ENCODE data around the gene FIGNL1.

Gene FIGNL1

GRCh38 chr7:50427518-50427917 lies 22.6 kb downstream of the FIGNL1 start:
- DNase-seq = no peak

DNA sequence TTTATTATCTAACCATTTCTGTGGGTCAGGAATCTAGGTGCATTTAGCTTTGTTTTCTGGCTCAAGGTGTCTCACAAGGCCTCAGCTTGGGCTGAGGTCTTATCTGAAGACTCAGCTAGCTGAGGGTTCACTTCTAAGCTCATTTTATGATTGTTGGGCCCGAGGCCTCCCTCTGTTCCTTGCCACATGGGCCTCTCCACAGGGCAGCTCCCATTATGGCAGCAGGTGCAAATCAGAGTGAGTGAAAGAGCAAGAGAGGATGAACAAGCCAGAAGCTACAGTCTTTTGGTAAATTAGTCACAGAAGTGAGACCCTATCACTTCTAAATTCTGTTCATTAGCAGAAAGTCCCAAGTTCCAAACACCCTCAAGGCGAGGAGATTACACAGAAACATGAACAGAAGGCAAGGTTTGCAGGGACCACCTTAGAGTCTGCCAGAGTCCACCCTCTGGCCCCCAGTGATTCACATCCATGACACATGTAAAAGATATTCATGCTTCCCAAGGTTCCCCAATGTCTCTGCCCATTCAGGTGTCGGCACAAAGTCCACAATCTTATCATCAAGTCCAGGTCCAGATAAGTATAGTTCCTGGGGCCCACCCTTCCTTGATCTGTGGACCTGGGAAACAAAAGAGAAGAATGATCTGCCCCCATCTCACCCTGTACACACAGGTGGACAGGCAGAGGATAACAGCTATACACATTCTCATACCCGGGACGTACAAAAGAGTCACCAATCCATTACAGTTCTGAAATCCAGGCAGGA lies 23.7 kb downstream of the FIGNL1 start:
- no peak for DNase-seq

GRCh38 chr7:50425318-50425717 lies 24.8 kb downstream of the FIGNL1 start:
- DNase-seq = no peak

DNA sequence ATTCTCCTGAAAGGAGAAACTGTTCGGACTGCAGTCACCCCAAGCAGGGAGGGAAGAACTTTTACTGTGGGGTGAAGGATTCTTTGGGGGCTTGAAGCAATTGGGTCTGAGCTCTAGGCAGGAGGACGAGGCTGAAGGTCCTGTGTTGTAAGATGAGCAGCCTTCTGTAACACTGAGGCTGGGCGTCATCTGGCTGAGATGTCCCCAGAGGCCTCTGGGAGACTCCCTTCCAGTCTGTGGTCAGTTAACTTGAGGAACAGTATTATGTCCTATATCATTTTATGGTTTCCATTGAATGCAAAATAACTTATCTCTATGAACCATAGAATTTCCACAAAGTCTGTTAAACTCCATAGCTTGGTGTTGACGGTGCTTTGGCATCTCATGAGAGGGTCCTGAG lies 26.3 kb downstream of the FIGNL1 start:
- DNase-seq = no peak

GRCh38 chr7:50422858-50423257 lies 27.3 kb downstream of the FIGNL1 start:
- DNase-seq = no peak

GRCh38 chr7:50421043-50421442 lies 29.1 kb downstream of the FIGNL1 start:
- no peak for DNase-seq

- no peak for DNase-seq
Observed at GRCh38 chr7:50418526-50419290, 31.4 kb downstream of the FIGNL1 start.

DNA sequence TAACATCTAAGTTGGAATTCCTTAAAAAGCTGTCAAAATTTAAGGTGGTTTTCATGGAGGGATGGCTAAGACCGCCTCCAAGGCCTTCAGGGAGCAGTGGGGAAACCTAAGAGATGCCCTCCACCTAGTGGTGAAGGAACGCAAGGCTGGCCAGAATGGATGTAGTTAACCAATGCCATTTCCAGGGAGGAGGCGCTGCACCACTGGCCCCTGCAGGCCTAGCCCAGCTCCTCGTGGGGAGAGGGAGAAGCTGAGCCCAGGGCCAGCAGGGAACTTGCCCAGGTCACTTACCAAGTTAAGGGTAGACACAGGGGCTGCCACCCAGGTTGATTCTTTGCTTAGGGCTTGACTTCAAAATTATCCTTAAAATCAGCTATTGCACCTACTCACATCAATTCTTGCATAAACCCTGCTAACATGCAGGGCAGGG lies 32.0 kb downstream of the FIGNL1 start:
- DNase-seq = peak; percentile 58

- DNase-seq = no peak
Observed at GRCh38 chr7:50416527-50417182, 33.5 kb downstream of the FIGNL1 start.

GRCh38 chr7:50415844-50416364 lies 34.2 kb downstream of the FIGNL1 start:
- no peak for DNase-seq

DNA sequence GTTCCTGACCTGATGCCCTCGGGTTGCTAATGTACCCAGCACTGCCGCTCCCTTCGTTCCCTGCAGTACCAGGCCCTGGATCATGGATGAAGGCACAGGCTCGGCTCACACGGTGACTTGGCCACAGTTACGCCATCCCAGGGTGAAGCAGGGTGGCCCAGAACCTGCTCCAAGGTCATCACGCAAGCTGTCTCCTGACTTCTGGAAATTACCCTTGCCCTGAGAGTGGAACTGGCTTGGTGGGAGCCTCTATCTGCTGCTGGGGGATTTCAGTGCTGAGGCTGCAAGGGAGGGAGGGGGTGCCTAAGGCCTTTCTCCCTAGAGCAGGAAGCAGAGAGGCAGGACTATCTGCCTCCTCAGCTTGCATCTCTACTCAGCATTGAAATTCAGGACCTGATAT lies 36.6 kb downstream of the FIGNL1 start:
- no peak for DNase-seq

DNA sequence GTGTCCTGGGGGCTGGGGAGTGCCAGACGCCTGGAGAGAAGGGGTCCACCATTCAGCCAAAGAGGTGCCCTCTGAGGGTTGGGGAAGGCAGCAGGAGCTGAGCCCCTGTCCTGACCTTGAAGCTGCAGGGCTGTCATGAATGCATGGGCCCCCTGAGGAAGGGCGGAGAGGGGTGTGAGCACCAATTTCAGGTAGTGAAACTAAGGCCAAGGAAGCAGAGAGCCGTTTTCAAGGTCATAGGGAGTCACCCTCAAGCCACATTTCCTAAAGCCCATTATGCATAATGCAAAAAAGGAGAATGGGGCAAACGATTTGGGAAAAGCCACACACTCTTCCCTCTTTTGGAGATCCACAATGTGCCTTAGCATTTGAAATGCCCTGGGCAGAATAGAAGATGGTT lies 37.2 kb downstream of the FIGNL1 start:
- no peak for DNase-seq

DNA sequence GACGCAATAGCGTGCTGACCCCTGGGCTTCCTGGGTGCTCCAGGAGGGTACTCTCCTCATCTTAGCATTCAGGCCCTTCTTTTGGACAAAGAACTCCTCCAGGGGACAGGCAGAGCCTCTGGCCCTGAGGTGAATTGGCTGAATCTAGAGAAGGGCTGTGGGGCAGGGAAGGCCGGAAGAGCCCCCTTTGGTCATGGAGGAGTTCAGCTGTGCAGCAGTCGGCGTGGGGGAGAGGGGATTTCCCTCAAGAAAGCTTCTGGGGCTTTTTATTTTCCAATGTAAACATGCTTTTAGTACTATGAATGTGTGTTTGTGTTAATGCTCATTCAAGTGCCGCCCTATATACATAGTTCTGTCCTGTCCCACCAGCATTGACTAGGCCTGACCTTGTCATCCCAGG lies 38.8 kb downstream of the FIGNL1 start:
- DNase-seq = no peak

DNA sequence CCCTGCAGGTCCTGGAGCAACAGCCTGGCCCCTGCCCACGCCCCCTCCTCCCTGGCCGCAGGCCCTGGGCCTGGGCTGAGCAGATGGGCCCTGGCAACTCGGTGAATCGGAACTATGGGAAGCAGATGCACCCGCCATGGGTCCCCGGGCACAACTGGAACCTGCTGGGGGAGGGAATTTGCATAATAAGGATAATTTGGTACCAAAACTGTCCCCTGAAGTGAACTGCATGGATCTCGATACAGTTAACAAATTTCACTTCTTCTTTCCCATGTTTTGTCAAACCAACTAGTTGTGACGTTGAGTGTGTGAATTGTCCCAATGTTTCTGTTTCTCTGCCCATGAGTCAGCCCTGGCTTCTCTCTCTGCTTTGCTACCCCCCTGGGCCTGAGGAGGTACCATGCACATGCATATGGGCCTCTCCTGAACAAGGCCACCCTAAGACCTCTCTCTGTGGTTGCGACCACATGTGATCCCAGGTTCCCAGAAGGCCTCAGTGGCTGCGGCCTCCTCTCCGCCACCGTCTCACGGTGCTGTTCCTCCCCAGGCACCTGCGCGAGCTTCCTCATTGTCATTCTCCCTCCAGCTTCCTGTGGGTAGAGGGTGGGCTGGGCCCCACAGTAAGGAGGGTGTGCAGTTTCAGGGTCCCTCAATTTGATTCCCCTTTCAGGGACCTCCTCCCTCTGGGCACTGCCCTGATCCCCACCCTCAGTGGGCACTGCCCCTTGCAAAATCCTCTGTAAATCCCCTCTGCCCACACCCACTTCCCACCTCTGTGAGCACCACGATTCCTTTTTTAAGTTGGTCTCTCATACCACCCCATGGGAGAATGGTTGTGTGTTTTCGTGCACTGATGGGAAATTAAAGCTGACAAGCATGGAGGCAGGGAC lies 40.0 kb downstream of the FIGNL1 start:
- DNase-seq = no peak

- no peak for DNase-seq
Observed at GRCh38 chr7:50406935-50407334, 43.2 kb downstream of the FIGNL1 start.

GRCh38 chr7:50405221-50405620 lies 44.9 kb downstream of the FIGNL1 start:
- DNase-seq = no peak

- DNase-seq = no peak
Observed at GRCh38 chr7:50404392-50404791, 45.8 kb downstream of the FIGNL1 start.

- DNase-seq = no peak
Observed at GRCh38 chr7:50400114-50400513, 50.0 kb downstream of the FIGNL1 start.

DNA sequence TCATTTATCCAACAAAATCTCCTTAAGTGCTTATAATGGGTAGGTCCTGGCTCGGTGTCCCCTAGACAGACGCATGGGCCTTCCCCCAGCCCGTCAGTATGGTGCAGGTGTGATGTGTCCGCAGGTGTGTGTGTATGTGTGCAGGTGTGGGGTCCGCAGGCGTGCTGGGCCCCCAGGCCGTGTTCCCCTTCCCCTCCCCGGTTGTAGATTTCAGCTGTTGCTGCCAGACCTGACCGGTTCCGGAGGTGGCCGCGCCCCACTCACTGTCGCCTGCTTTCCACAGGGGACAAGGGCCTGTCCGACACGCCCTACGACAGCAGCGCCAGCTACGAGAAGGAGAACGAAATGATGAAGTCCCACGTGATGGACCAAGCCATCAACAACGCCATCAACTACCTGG lies 50.5 kb downstream of the FIGNL1 start:
- no peak for DNase-seq

- no peak for DNase-seq
Observed at GRCh38 chr7:50399206-50399605, 50.9 kb downstream of the FIGNL1 start.

GRCh38 chr7:50397971-50398324 lies 52.2 kb downstream of the FIGNL1 start:
- no peak for DNase-seq

GRCh38 chr7:50397320-50397970 lies 52.7 kb downstream of the FIGNL1 start:
- DNase-seq = no peak
